ENCODE data around the gene NFKBIL1.

Gene NFKBIL1

GRCh38 chr6:31576897-31577578 is 29.6 kb downstream of the NFKBIL1 start:
- Histone ChIP-seq H3K4me1 (ENCODE audit: insufficient read depth, poor library complexity, severe bottlenecking) (peaks cover 12% of the 10 kb centered on the region), H3K4me3 (ENCODE audit: severe bottlenecking) (no peak overlapping the region), H3K27ac (ENCODE audit: poor library complexity, severe bottlenecking) (no peak overlapping the region), H3K9me3 (ENCODE audit: severe bottlenecking) (no peaks in the 10 kb centered on the region), H3K36me3 (ENCODE audit: low read depth) (no peaks in the 10 kb centered on the region), H3K27me3 (ENCODE audit: insufficient read depth, poor library complexity, severe bottlenecking) (no peaks in the 10 kb centered on the region)
- DNase-seq (ENCODE audit: low spot score) (no peak), ATAC-seq (ENCODE audit: low read depth) (no peak)
- TF ChIP-seq, protein P1, sequence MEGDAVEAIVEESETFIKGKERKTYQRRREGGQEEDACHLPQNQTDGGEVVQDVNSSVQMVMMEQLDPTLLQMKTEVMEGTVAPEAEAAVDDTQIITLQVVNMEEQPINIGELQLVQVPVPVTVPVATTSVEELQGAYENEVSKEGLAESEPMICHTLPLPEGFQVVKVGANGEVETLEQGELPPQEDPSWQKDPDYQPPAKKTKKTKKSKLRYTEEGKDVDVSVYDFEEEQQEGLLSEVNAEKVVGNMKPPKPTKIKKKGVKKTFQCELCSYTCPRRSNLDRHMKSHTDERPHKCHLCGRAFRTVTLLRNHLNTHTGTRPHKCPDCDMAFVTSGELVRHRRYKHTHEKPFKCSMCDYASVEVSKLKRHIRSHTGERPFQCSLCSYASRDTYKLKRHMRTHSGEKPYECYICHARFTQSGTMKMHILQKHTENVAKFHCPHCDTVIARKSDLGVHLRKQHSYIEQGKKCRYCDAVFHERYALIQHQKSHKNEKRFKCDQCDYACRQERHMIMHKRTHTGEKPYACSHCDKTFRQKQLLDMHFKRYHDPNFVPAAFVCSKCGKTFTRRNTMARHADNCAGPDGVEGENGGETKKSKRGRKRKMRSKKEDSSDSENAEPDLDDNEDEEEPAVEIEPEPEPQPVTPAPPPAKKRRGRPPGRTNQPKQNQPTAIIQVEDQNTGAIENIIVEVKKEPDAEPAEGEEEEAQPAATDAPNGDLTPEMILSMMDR (IDR thresholded peaks at IDR 0.05; ENCODE audit: poor library complexity, severe bottlenecking): no peak

DNA sequence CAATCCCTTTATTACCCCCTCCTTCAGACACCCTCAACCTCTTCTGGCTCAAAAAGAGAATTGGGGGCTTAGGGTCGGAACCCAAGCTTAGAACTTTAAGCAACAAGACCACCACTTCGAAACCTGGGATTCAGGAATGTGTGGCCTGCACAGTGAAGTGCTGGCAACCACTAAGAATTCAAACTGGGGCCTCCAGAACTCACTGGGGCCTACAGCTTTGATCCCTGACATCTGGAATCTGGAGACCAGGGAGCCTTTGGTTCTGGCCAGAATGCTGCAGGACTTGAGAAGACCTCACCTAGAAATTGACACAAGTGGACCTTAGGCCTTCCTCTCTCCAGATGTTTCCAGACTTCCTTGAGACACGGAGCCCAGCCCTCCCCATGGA is 30.2 kb downstream of the NFKBIL1 start:
- Histone ChIP-seq H3K4me3 (ENCODE audit: severe bottlenecking) (no peak overlapping the region), H3K36me3 (ENCODE audit: low read depth) (no peaks in the 10 kb centered on the region), H3K4me1 (ENCODE audit: insufficient read depth, poor library complexity, severe bottlenecking) (peaks cover 12% of the 10 kb centered on the region), H3K27me3 (ENCODE audit: insufficient read depth, poor library complexity, severe bottlenecking) (no peaks in the 10 kb centered on the region), H3K9me3 (ENCODE audit: severe bottlenecking) (no peaks in the 10 kb centered on the region), H3K27ac (ENCODE audit: poor library complexity, severe bottlenecking) (peak overlapping the region; percentile 41)
- TF ChIP-seq, protein P1 (IDR thresholded peaks at IDR 0.05; ENCODE audit: poor library complexity, severe bottlenecking): no peak
- DNase-seq (ENCODE audit: low spot score) (no peak), ATAC-seq (ENCODE audit: low read depth) (no peak)

DNA sequence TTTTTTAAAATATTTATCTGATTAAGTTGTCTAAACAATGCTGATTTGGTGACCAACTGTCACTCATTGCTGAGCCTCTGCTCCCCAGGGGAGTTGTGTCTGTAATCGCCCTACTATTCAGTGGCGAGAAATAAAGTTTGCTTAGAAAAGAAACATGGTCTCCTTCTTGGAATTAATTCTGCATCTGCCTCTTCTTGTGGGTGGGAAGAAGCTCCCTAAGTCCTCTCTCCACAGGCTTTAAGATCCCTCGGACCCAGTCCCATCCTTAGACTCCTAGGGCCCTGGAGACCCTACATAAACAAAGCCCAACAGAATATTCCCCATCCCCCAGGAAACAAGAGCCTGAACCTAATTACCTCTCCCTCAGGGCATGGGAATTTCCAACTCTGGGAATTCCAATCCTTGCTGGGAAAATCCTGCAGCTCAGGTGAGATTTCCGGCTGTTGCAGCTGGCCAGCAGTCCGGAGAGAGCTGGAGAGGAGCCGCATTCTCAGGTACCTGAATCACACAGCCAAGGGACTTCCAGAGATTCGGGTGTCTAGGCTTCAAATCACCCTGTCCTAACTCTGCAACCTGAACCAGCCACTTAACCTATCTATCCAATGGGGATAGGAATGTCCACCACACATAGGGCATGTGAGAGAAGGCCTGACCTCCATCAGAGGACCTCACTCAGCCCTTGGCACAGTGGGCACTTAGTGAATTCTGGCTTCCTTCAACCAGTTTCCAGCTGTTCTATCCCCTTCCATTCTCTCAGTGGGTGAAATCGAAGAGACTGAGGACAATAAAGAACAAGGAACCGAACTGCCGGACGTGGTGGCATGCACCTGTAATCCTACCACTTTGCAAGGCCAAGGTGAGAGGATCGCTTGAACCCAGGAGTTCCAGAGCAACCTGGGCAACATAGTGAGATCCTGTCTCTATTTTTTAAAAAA is 31.0 kb downstream of the NFKBIL1 start:
- peak overlapping the region; percentile 41 for H3K27ac ChIP-seq (ENCODE audit: poor library complexity, severe bottlenecking)
- peak; percentile 84 for DNase-seq (ENCODE audit: low spot score)
- H3K36me3 ChIP-seq (ENCODE audit: low read depth): no peaks in the 10 kb centered on the region
- peaks cover 12% of the 10 kb centered on the region for H3K4me1 ChIP-seq (ENCODE audit: insufficient read depth, poor library complexity, severe bottlenecking)
- H3K27me3 ChIP-seq (ENCODE audit: insufficient read depth, poor library complexity, severe bottlenecking): no peaks in the 10 kb centered on the region
- no peaks in the 10 kb centered on the region for H3K9me3 ChIP-seq (ENCODE audit: severe bottlenecking)
- peak; percentile 78 for ATAC-seq (ENCODE audit: low read depth)
- no peak overlapping the region for H3K4me3 ChIP-seq (ENCODE audit: severe bottlenecking)
- TF ChIP-seq, protein P1 (IDR thresholded peaks at IDR 0.05; ENCODE audit: poor library complexity, severe bottlenecking): no peak

- no peak for DNase-seq (ENCODE audit: low spot score)
- Histone ChIP-seq H3K4me1 (ENCODE audit: insufficient read depth, poor library complexity, severe bottlenecking) (peaks cover 12% of the 10 kb centered on the region), H3K9me3 (ENCODE audit: severe bottlenecking) (no peaks in the 10 kb centered on the region), H3K36me3 (ENCODE audit: low read depth) (no peaks in the 10 kb centered on the region), H3K4me3 (ENCODE audit: severe bottlenecking) (no peak overlapping the region), H3K27me3 (ENCODE audit: insufficient read depth, poor library complexity, severe bottlenecking) (no peaks in the 10 kb centered on the region), H3K27ac (ENCODE audit: poor library complexity, severe bottlenecking) (peak overlapping the region; percentile 41)
- TF ChIP-seq, protein P1 (IDR thresholded peaks at IDR 0.05; ENCODE audit: poor library complexity, severe bottlenecking): no peak
- ATAC-seq (ENCODE audit: low read depth): no peak
These were observed 31.7 kb downstream of the NFKBIL1 start for GRCh38 chr6:31579119-31579505.
